Measurements from ENCODE around the gene GANC.

DNA sequence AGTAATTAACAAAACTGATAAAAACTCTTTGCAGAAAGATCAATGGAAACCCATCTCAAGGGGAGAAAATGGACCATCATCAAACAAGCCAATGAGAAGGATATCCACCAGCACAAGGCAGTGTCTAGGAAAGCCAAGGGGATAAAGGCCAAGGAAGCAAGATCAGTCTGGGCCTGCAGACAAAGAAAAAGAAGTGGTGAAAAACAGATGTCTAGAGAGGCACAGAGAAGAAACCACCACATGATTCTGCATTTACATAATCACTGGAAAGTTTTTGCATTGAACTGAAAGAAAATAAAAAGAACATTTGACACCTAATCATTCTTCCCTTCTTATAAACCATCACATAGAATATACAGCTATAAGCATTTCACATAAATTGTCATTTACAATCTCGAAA lies 41.9 kb upstream of the GANC start:
- TF ChIP-seq, protein P1, sequence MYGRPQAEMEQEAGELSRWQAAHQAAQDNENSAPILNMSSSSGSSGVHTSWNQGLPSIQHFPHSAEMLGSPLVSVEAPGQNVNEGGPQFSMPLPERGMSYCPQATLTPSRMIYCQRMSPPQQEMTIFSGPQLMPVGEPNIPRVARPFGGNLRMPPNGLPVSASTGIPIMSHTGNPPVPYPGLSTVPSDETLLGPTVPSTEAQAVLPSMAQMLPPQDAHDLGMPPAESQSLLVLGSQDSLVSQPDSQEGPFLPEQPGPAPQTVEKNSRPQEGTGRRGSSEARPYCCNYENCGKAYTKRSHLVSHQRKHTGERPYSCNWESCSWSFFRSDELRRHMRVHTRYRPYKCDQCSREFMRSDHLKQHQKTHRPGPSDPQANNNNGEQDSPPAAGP (tag by site-specific recombination; IDR thresholded peaks at IDR 0.05), result no peak
- TF ChIP-seq ZNF324 (tag by site-specific recombination; IDR thresholded peaks at IDR 0.05) (no peak), ZBTB49 (tag by site-specific recombination; IDR thresholded peaks at IDR 0.05; ENCODE audit: low read depth) (no peak), ZNF391 (tag by site-specific recombination; IDR thresholded peaks at IDR 0.05; ENCODE audit: borderline replicate concordance, low read depth) (no peak), ZNF23 (tag by site-specific recombination; IDR thresholded peaks at IDR 0.05; ENCODE audit: borderline replicate concordance) (no peak), BCL11A (tag by site-specific recombination; IDR thresholded peaks at IDR 0.05; ENCODE audit: low read depth) (no peak), CTCF (tag by site-specific recombination; IDR thresholded peaks at IDR 0.05) (no peak), ZNF169 (tag by site-specific recombination; IDR thresholded peaks at IDR 0.05) (no peak), ZNF830 (tag by site-specific recombination; IDR thresholded peaks at IDR 0.05; ENCODE audit: low read depth) (no peak), ZNF561 (tag by site-specific recombination; IDR thresholded peaks at IDR 0.05; ENCODE audit: borderline replicate concordance) (no peak)
